Type B pancreatic cell (in vitro differentiated cells): ENCODE measurements around the gene S100A7A. TPM values are rescaled to one million over a fixed set of nuclear protein-coding genes. Genes with fewer than 3 reads are reported as not detected.

Source experiments
- DNase-seq: peaks from one replicate; pipeline ENCODE4 v3.0.0; 2021; ENCODE audit warnings: mixed read lengths; ENCODE audit not compliant: unreplicated experiment; ENCODE audit errors: extremely low spot score
- H3K27ac Mint-ChIP-seq: 2 replicates; pipeline ENCODE4 v1.8.0; 2021; ENCODE audit warnings: mild to moderate bottlenecking, mixed read lengths
- H3K27me3 Mint-ChIP-seq: 2 replicates; pipeline ENCODE4 v1.8.0; 2021; ENCODE audit warnings: mixed read lengths
- H3K36me3 Mint-ChIP-seq: 2 replicates; pipeline ENCODE4 v1.8.0; 2021; ENCODE audit warnings: mixed read lengths
- H3K4me1 Mint-ChIP-seq: one replicate; pipeline ENCODE4 v1.8.0; 2021; ENCODE audit warnings: mixed read lengths; ENCODE audit not compliant: unreplicated experiment
- H3K4me3 Mint-ChIP-seq: 2 replicates; pipeline ENCODE4 v1.8.0; 2021; ENCODE audit warnings: mild to moderate bottlenecking, mixed read lengths
- H3K9me3 Mint-ChIP-seq: 2 replicates; pipeline ENCODE4 v1.8.0; 2021; ENCODE audit warnings: mixed read lengths
- CTCF ChIP-seq: fragments of 200-600 bp; sonication (generic); conservative IDR thresholded peaks from 2 replicates; pipeline ENCODE4 v1.5.0; 2021; ENCODE audit warnings: antibody characterized with exemption, mild to moderate bottlenecking
- total RNA-seq: library from RNA; stranded (reverse); gene quantifications from 2 replicates; pipeline ENCODE4 v1.2.1, GENCODE V29; 2021; ENCODE audit warnings: low replicate concordance

S100A7A gene
- total RNA-seq, 1 donor from 2014 or later, result not detected

GRCh38 chr1:153466908-153467307, 50.6 kb downstream of the S100A7A start:
- DNase-seq, result no peak
- peaks cover 29% of the 10 kb centered on the region for H3K27me3 Mint-ChIP-seq
- TF ChIP-seq CTCF, result no peak
- no peak overlapping the region for H3K27ac Mint-ChIP-seq
- H3K9me3 Mint-ChIP-seq, result no peaks in the 10 kb centered on the region
- H3K4me3 Mint-ChIP-seq, result no peak overlapping the region
- H3K36me3 Mint-ChIP-seq, result peaks cover 3% of the 10 kb centered on the region
- H3K4me1 Mint-ChIP-seq, result no peaks in the 10 kb centered on the region

GRCh38 chr1:153470707-153471106, 54.4 kb downstream of the S100A7A start:
- Mint-ChIP-seq H3K36me3 (peaks cover 15% of the 10 kb centered on the region), H3K9me3 (peaks cover 21% of the 10 kb centered on the region), H3K4me1 (no peaks in the 10 kb centered on the region), H3K27ac (no peak overlapping the region), H3K27me3 (peaks cover 10% of the 10 kb centered on the region), H3K4me3 (no peak overlapping the region)
- no peak for DNase-seq
- TF ChIP-seq CTCF, result no peak

Other genes with a start within 250 kb of the S100A7A start
- not detected in 2 replicates for gene LELP1, start 213.1 kb upstream of the S100A7A start, total RNA-seq
- not detected in 2 replicates for gene PRR9, start 198.9 kb upstream of the S100A7A start, total RNA-seq
- gene LORICRIN, start 156.8 kb upstream of the S100A7A start, total RNA-seq, result not detected in 2 replicates
- gene PGLYRP3, start 103.6 kb upstream of the S100A7A start, total RNA-seq, result 0.87 and 1.3 TPM in 2 replicates
- gene PGLYRP4, start 67.7 kb upstream of the S100A7A start, total RNA-seq, result 4.4 and 5.9 TPM in 2 replicates
- gene S100A9, start 58.7 kb upstream of the S100A7A start, total RNA-seq, result 1,065 and 1,707 TPM in 2 replicates
- 0.62 TPM in 1 of 2 replicates, not detected in the other for gene S100A12, start 40.9 kb upstream of the S100A7A start, total RNA-seq
- gene S100A8, start 25.4 kb upstream of the S100A7A start, total RNA-seq, result 667 and 678 TPM in 2 replicates
- gene S100A7, start 44.1 kb downstream of the S100A7A start, total RNA-seq, result 6.2 and 10.2 TPM in 2 replicates
- 21.9 and 1,154 TPM in 2 replicates for gene S100A6, start 119.5 kb downstream of the S100A7A start, total RNA-seq
- gene S100A5, start 124.4 kb downstream of the S100A7A start, total RNA-seq, result 0.62 TPM in 1 of 2 replicates, not detected in the other
- 61.0 and 200 TPM in 2 replicates for gene S100A4, start 129.3 kb downstream of the S100A7A start, total RNA-seq
- 1.4 and 2.8 TPM in 2 replicates for gene S100A3, start 132.7 kb downstream of the S100A7A start, total RNA-seq
- gene S100A2, start 149.3 kb downstream of the S100A7A start, total RNA-seq, result 0.75 and 2.4 TPM in 2 replicates
- 173 and 517 TPM in 2 replicates for gene S100A16, start 196.6 kb downstream of the S100A7A start, total RNA-seq
- gene S100A14, start 199.8 kb downstream of the S100A7A start, total RNA-seq, result 139 and 266 TPM in 2 replicates
- gene S100A13, start 211.0 kb downstream of the S100A7A start, total RNA-seq, result 58.3 and 102 TPM in 2 replicates
- 0.97 TPM in 1 of 2 replicates, not detected in the other for gene S100A1, start 211.9 kb downstream of the S100A7A start, total RNA-seq
- gene CHTOP, start 217.5 kb downstream of the S100A7A start, total RNA-seq, result 87.5 and 108 TPM in 2 replicates
- 28.2 and 40.3 TPM in 2 replicates for gene SNAPIN, start 242.2 kb downstream of the S100A7A start, total RNA-seq